H1 (cell line): ENCODE data around the gene STYK1.

ENCODE experiments used
- ATF3 ChIP-seq: IDR thresholded peaks from 2 replicates; pipeline ENCODE4 v1.6.1; 2011; ENCODE audit warnings: low read depth, mild to moderate bottlenecking, low read length; ENCODE audit not compliant: insufficient read depth
- BRCA1 ChIP-seq: IDR thresholded peaks from 2 replicates; pipeline ENCODE4 v1.6.1; 2012; ENCODE audit warnings: low read depth, low read length, improper control_type of control experiment
- CTCF ChIP-seq, 3 experiments: IDR thresholded peaks; 1 replicate in 2 of 3; 2 replicates in 1 of 3; pipeline versions ENCODE4 v1.5.1 to v1.6.1; 2011; ENCODE audit warnings: low read length in 3 of 3, mild to moderate bottlenecking in 3 of 3, inconsistent platforms in 2 of 3, low read depth in 1 of 3, moderate library complexity in 1 of 3; ENCODE audit not compliant: insufficient read depth in 1 of 3; ENCODE audit errors: control extremely low read depth in 1 of 3
- POLR2A ChIP-seq, 2 experiments: IDR thresholded peaks; 1 replicate in 1 of 2; 2 replicates in 1 of 2; pipeline ENCODE4 v1.6.1; 2011; ENCODE audit warnings: low read depth in 2 of 2, low read length in 2 of 2, mild to moderate bottlenecking in 2 of 2; ENCODE audit errors: control extremely low read depth in 1 of 2
- TAF1 ChIP-seq: IDR thresholded peaks from 2 replicates; pipeline ENCODE4 v1.6.1; 2011; ENCODE audit warnings: mild to moderate bottlenecking, low read depth, low read length
- USF2 ChIP-seq: IDR thresholded peaks from 2 replicates; pipeline ENCODE4 v1.6.1; 2011; ENCODE audit warnings: low read length, improper control_type of control experiment

GRCh38 chr12:10664499-10664898 lies 9.4 kb downstream of the STYK1 start:
- TF ChIP-seq TAF1 = no peak
- TF ChIP-seq CTCF (IDR thresholded peaks at IDR 0.05; ENCODE audit: control extremely low read depth in 1 of 3, insufficient read depth in 1 of 3, low read depth in 1 of 3, low read length in 3 of 3) = no peak
- TF ChIP-seq POLR2A (IDR thresholded peaks at IDR 0.05; ENCODE audit: control extremely low read depth in 1 of 2, low read depth in 2 of 2, low read length in 2 of 2) = no peak
- no peak for TF ChIP-seq USF2
- no peak for TF ChIP-seq ATF3
- no peak for TF ChIP-seq BRCA1
